Measurements from ENCODE around the gene LEAP2. TPM values are rescaled to one million over a fixed set of nuclear protein-coding genes. Genes with fewer than 3 reads are reported as not detected.
A peak's percentile ranks its signal among the peaks of the same experiment; 100 is the strongest.

LEAP2 gene
- polyA plus RNA-seq, 2 of the 4 experiments (the other 2 are of a cell fraction) = 1.6 to 4.8 TPM

- FAIRE-seq (no peak), DNase-seq (ENCODE audit: low read depth in 1 of 2, low spot score in 1 of 2) (no peak), ATAC-seq (peak in 1 of 2 experiments; percentile 33; a peak in 4 of 6 replicates)
- CTCF ChIA-PET = interaction anchor here (1.1 to 7.6 kb wide), 5 partner anchors 11 to 481 kb away, joined by 4 to 69 read pairs (median 6); partner anchors contain the start of gene SHROOM1
- 3% methylated on average over 9 of the region's 13 CpGs for WGBS (ENCODE audit: missing lambda C conversion rate)
- H3K27ac ChIP-seq = peak overlapping the region; percentile 92 to 95
- TF ChIP-seq CHD4 (IDR thresholded peaks at IDR 0.05; ENCODE audit: borderline replicate concordance) (no peak), CBX8 (IDR thresholded peaks at IDR 0.05) (no peak), RNF2 (IDR thresholded peaks at IDR 0.05; ENCODE audit: borderline replicate concordance, low read depth) (no peak), HMGXB4 (CRISPR knock-in tag; IDR thresholded peaks at IDR 0.05; ENCODE audit: borderline replicate concordance) (no peak)
- TF ChIP-seq, protein P1, sequence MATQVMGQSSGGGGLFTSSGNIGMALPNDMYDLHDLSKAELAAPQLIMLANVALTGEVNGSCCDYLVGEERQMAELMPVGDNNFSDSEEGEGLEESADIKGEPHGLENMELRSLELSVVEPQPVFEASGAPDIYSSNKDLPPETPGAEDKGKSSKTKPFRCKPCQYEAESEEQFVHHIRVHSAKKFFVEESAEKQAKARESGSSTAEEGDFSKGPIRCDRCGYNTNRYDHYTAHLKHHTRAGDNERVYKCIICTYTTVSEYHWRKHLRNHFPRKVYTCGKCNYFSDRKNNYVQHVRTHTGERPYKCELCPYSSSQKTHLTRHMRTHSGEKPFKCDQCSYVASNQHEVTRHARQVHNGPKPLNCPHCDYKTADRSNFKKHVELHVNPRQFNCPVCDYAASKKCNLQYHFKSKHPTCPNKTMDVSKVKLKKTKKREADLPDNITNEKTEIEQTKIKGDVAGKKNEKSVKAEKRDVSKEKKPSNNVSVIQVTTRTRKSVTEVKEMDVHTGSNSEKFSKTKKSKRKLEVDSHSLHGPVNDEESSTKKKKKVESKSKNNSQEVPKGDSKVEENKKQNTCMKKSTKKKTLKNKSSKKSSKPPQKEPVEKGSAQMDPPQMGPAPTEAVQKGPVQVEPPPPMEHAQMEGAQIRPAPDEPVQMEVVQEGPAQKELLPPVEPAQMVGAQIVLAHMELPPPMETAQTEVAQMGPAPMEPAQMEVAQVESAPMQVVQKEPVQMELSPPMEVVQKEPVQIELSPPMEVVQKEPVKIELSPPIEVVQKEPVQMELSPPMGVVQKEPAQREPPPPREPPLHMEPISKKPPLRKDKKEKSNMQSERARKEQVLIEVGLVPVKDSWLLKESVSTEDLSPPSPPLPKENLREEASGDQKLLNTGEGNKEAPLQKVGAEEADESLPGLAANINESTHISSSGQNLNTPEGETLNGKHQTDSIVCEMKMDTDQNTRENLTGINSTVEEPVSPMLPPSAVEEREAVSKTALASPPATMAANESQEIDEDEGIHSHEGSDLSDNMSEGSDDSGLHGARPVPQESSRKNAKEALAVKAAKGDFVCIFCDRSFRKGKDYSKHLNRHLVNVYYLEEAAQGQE (IDR thresholded peaks at IDR 0.05) = peak; percentile 30; the same call in 1 of the 2 replicates
- H3K4me2 ChIP-seq = peak overlapping the region; percentile 70
- H3K9me3 ChIP-seq = no peaks in the 10 kb centered on the region
- POLR2A ChIA-PET = interaction anchor here (0.6 to 1.4 kb wide), 4 partner anchors 10 to 185 kb away, joined by 3 to 4 read pairs (median 3); partner anchors contain the start of gene HSPA4
- H3K4me3 ChIP-seq = peak overlapping the region; percentile 73
- H3K4me1 ChIP-seq = peaks cover 12% of the 10 kb centered on the region; the same call in 1 of the 3 replicates
These were observed 6.4 kb upstream of the LEAP2 start for GRCh38 chr5:132867046-132867451.

DNA sequence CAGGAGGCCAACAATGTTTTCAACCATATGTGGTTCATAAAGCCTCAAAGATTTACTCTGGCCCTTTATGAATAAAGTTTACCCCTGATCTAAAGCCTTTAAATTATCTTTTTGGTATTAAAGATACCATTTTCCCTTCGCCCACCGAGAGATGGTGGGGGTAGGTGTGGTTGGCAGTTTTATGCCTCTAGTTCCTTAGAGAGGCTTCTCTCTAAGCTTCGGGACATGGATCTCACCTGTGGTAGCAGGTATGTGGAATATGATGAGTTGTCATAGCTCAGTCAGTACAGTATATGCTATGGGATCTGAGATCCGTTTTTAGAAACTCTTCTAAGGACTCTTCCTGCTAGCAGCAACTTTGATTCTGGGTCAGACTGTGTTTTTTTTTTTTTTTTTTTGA lies 4.7 kb upstream of the LEAP2 start:
- H3K4me3 ChIP-seq = no peak overlapping the region
- no peak overlapping the region for H3K27ac ChIP-seq
- H3K9me3 ChIP-seq = no peaks in the 10 kb centered on the region
- H3K4me2 ChIP-seq = no peak overlapping the region
- 90% methylated on average over 4 of the region's 4 CpGs for WGBS (ENCODE audit: missing lambda C conversion rate)
- CTCF ChIA-PET = interaction anchor here (0.7 to 1.6 kb wide), 5 partner anchors 8 to 164 kb away, joined by 3 to 9 read pairs (median 4); partner anchors contain the start of gene SHROOM1
- POLR2A ChIA-PET = interaction anchor here (0.6 to 0.7 kb wide), 2 partner anchors 93 to 131 kb away, joined by 3 to 5 read pairs; partner anchors contain the start of gene KIF3A
- H3K4me1 ChIP-seq = peaks cover 18% of the 10 kb centered on the region; the same call in 2 of the 3 replicates
- FAIRE-seq = no peak
- TF ChIP-seq TFCP2L1 (CRISPR knock-in tag; IDR thresholded peaks at IDR 0.05) (no peak), NFE2L2 (conservative IDR thresholded peaks at IDR 0.05; ENCODE audit: low read length) (no peak), POLR2AphosphoS2 (conservative IDR thresholded peaks at IDR 0.05; ENCODE audit: low read length) (no peak), JUN (IDR thresholded peaks at IDR 0.05) (no peak), HOXB13 (CRISPR knock-in tag; IDR thresholded peaks at IDR 0.05; ENCODE audit: low read depth) (no peak)
- TF ChIP-seq, protein P2, sequence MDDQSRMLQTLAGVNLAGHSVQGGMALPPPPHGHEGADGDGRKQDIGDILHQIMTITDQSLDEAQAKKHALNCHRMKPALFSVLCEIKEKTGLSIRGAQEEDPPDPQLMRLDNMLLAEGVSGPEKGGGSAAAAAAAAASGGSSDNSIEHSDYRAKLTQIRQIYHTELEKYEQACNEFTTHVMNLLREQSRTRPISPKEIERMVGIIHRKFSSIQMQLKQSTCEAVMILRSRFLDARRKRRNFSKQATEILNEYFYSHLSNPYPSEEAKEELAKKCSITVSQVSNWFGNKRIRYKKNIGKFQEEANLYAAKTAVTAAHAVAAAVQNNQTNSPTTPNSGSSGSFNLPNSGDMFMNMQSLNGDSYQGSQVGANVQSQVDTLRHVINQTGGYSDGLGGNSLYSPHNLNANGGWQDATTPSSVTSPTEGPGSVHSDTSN (IDR thresholded peaks at IDR 0.05) = no peak
- DNase-seq (ENCODE audit: low read depth in 1 of 2, low spot score in 1 of 2) = no peak
- no peak for ATAC-seq

DNA sequence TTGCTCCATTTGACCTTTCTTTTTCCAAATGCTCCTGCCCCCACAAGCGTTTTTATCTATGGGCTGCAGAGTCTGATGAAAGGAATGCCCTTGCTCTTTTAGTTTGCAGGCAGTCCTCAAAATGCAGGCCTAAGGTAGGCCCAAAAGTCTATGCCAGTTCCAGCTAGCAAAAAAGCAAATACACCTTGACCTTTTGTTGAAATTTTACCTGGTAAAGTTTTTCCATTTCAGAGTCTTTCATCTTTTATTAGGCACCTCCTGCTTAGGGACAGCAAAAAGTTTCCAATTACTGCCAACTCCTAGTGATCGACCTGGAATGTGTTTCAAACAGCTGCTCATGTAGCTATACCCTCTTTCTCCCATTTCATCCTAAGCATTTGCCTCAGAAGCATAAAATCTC lies 2.7 kb upstream of the LEAP2 start:
- no peak overlapping the region for H3K27ac ChIP-seq
- no peak overlapping the region for H3K4me2 ChIP-seq
- ChIA-PET CTCF (interaction anchor here (0.5 to 5.7 kb wide), 5 partner anchors 12 to 348 kb away, joined by 3 to 24 read pairs (median 5); partner anchors contain the start of gene SHROOM1), POLR2A (no interaction called here)
- ATAC-seq = no peak
- 39% methylated on average over 2 of the region's 2 CpGs for WGBS (ENCODE audit: missing lambda C conversion rate)
- H3K9me3 ChIP-seq = no peaks in the 10 kb centered on the region
- H3K4me1 ChIP-seq = peaks cover 15% of the 10 kb centered on the region; the same call in 2 of the 3 replicates
- no peak overlapping the region for H3K4me3 ChIP-seq
- no peak for FAIRE-seq
- DNase-seq (ENCODE audit: low read depth in 1 of 2, low spot score in 1 of 2) = no peak
- TF ChIP-seq NFE2L2 (conservative IDR thresholded peaks at IDR 0.05; ENCODE audit: low read length) = no peak
- no peak for TF ChIP-seq ESRRA (IDR thresholded peaks at IDR 0.05; ENCODE audit: borderline replicate concordance, low read length)
- TF ChIP-seq ZNF302 (CRISPR knock-in tag; IDR thresholded peaks at IDR 0.05) = no peak
- no peak for TF ChIP-seq ZSCAN20 (CRISPR knock-in tag; IDR thresholded peaks at IDR 0.05)
- TF ChIP-seq EP300 (IDR thresholded peaks at IDR 0.05) = no peak
- TF ChIP-seq, protein P1 (IDR thresholded peaks at IDR 0.05) = no peak
- no peak for TF ChIP-seq KDM5A (IDR thresholded peaks at IDR 0.05)
- no peak for TF ChIP-seq CBX8 (IDR thresholded peaks at IDR 0.05)
- TF ChIP-seq, protein P3, sequence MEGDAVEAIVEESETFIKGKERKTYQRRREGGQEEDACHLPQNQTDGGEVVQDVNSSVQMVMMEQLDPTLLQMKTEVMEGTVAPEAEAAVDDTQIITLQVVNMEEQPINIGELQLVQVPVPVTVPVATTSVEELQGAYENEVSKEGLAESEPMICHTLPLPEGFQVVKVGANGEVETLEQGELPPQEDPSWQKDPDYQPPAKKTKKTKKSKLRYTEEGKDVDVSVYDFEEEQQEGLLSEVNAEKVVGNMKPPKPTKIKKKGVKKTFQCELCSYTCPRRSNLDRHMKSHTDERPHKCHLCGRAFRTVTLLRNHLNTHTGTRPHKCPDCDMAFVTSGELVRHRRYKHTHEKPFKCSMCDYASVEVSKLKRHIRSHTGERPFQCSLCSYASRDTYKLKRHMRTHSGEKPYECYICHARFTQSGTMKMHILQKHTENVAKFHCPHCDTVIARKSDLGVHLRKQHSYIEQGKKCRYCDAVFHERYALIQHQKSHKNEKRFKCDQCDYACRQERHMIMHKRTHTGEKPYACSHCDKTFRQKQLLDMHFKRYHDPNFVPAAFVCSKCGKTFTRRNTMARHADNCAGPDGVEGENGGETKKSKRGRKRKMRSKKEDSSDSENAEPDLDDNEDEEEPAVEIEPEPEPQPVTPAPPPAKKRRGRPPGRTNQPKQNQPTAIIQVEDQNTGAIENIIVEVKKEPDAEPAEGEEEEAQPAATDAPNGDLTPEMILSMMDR (IDR thresholded peaks at IDR 0.05) = no peak
- no peak for TF ChIP-seq TFCP2L1 (CRISPR knock-in tag; IDR thresholded peaks at IDR 0.05)
- TF ChIP-seq POLR2AphosphoS2 (conservative IDR thresholded peaks at IDR 0.05; ENCODE audit: low read length) = no peak
- TF ChIP-seq PHF8 (IDR thresholded peaks at IDR 0.05; ENCODE audit: borderline replicate concordance, low read depth) = no peak
- no peak for TF ChIP-seq KDM1A (IDR thresholded peaks at IDR 0.05; ENCODE audit: low read depth)
